ENCODE results near the gene CMSS1.

CMSS1 gene

DNA sequence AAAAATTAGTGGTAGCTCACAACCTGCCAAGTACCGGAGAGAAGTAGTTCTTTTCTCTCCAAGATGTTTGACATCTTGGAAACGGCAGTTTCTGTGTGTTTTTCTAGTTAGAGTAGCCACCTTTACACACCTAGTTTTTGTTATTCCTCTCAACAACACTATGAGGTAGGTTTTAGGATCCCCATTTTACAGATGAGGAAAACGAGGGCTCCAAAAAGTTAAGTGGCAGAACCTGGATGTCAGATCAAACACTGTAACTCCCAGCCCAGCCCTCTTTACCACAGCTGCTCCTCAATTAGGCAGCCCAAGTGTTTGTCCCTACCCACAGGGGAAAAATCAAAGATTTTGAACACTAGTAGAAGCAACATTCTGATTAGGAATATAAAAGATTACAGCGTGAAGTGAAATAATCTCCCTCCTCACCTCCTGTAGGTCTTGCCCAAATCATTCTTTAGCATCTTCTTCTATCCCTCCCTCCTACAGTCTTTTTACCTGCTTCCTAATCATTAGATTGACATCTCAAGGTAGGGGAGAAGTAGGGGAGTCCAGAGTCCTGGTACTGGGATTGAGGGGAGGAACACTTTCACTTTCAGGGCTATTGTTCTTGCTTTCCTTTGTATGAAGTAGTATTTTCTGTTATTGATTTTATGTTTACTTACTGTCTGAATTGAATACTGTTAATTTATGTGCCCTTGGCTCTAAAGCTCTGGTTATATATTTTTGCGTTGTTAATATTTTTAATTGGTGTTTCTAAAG, 142.6 kb downstream of the CMSS1 start:
- no peak for DNase-seq (ENCODE audit: low spot score)

- no peak for DNase-seq (ENCODE audit: low spot score)
These were observed 143.3 kb downstream of the CMSS1 start for GRCh38 chr3:99960941-99961340.

DNA sequence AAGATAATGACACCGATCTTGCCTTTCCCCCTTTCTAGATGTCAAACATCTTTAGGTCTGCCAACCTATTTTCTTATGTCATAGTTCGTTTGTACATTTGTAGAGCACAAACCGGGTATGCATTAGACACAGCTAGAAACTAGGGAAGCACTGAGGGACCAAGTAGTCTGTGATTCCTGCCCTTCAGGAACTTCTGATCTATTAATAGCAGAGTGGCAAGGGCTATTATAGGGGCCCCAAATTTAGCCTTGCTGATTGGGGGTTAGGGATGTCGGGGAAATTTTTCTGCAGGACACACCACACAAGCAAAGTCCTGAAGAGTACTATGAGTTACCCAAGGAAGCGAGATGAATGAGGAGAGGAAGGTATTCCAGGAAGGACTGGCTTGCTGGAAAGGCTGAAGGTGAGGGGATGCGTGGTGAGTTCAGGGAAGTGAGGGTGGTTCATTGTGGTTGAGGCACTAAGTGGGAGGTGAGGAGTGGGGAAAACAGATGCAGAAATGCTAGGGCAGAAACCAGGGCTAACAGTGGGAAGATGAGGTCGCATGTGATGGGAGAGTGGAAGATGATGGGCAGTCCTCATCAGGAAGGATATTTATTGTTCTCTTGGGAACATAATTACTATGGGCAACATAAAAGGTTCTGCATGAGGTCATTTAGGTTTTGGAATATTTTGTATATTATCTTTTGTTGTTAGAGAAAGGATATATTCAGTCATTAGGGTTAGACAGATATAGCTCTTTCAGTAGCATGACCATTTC, 144.3 kb downstream of the CMSS1 start:
- DNase-seq (ENCODE audit: low spot score), result no peak

GRCh38 chr3:99962703-99963102, 145.0 kb downstream of the CMSS1 start:
- peak; percentile 50 for DNase-seq (ENCODE audit: low spot score)

GRCh38 chr3:99965077-99965476, 147.4 kb downstream of the CMSS1 start:
- DNase-seq (ENCODE audit: low spot score), result no peak

DNA sequence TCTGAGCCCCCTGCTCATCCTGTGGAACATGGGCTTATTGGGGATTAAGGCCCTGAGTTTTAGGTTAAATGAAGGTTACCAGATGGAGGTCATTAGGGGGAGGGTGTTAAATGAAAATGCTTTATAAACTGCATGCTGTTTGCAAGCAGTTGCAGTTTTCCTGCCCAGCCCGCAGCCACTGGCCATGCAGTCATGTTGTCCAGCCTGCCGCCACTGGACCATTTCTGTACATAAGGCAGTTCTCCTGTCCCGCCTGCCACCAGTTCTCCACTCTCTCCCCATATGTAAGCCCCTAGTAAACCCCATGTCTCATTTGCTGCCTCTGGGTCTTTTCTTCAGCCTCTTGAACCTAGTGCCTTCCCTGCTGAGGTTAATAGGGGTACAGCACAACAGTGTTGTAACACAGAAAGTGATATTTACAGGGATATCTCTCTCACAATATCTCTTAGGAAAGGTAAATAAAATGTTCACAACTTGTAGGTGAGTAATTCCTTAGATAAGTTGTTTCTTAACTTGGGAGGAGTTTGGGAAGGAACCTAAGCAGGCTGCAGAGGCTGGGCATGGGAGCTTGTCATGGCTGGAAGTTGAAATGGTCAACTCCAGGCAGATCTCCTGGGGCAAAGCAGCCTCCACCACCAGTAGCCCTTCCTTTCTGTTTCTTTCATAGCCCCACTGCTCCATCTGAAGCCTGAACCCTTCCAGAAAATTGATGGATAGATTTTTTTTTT, 148.2 kb downstream of the CMSS1 start:
- no peak for DNase-seq (ENCODE audit: low spot score)

DNA sequence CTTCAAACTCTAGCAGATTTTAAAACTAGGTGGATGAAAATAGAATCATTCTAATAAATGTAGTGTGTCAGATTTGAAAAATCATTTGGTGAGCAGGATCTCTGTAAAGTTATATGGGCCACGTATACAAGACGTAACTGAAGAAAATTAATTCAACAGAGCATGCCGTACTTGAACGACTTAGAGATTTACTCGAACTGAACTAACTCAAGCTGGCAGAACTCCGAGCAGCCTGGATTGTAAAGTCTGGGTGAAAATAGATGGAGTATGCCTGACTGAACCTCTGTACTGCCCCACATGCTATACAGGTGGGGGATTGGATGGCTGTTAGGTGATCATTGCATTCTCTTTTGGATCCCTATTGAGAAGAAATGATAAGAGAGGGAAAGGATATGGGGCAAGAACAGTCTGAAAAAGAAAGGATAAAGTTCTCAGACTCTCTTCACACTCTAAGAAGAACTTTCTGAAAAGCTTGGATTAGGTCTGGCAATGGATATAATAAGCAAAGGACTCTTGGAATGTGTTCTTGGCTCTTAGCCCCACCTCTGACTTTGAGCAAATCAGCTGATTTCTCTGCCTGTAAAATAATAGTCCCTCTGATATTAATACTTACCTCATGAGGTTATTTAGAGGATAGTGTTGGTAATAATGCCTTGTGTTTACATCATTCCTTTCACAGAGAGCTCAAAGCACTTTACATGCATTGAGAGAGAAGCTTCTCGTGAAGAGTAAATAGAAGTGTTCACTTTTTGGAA, 149.2 kb downstream of the CMSS1 start:
- no peak for DNase-seq (ENCODE audit: low spot score)

- no peak for DNase-seq (ENCODE audit: low spot score)
These were observed 150.1 kb downstream of the CMSS1 start for GRCh38 chr3:99967796-99968195.

- no peak for DNase-seq (ENCODE audit: low spot score)
These were observed 151.5 kb downstream of the CMSS1 start for GRCh38 chr3:99969136-99969535.

DNA sequence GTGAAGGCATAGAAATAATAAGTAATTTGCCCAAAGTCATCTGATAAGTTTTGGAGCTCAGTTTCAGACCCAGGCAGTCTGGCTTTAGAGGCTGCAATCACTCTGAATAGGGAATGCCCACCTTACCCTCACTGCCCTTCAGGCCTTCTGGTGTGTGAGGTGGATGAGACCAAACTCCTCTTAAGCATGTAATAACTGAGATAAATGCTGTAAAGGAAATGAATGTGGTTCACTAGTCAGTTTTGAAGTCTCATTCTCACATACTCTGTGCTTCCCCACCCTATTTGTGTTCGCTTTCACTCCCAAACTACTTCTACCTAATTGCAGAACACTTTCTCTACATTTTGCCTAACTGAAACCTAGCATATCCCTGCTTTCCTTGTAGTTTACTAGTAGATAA, 152.5 kb downstream of the CMSS1 start:
- no peak for DNase-seq (ENCODE audit: low spot score)

GRCh38 chr3:99971761-99972160, 154.1 kb downstream of the CMSS1 start:
- no peak for DNase-seq (ENCODE audit: low spot score)

- DNase-seq (ENCODE audit: low spot score), result no peak
These were observed 154.9 kb downstream of the CMSS1 start for GRCh38 chr3:99972380-99973104.

DNA sequence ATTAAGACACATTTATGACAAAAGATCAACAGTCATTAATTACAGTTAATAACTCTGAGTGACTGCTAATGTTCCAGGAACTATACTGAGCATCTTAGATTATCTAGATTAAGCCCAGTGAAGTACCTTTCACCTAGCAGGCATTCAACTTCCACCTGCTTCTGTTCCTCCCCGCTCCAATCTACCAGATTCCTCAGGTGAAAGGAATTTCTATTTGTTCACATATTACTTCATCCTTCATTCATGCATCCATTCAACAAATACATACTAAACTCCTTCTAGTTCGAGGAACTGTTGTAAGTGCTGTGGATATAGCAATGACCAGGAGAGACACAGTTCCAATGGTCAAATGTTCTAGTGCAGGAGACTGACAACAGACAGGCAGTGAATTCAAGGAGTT, 157.3 kb downstream of the CMSS1 start:
- DNase-seq (ENCODE audit: low spot score), result no peak

DNA sequence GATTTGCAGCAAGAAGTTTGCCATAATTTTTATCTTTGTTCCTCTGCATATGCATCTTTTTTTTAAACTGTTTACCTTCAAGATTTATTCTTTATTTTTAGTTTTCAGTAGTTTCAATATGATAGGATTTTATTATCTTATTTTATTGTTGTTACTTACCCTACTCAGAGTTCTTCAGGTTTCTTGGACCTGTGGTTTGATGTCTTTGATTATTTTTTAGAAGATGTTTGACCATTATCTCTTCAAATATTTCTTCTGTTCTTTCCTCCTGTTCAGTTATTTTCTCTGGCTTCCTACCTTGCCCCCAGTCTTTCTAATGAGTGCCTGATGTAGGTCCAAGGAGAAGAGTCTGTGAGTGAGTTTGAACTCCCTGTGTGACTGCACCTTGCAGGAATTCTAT, 158.9 kb downstream of the CMSS1 start:
- DNase-seq (ENCODE audit: low spot score), result no peak

DNA sequence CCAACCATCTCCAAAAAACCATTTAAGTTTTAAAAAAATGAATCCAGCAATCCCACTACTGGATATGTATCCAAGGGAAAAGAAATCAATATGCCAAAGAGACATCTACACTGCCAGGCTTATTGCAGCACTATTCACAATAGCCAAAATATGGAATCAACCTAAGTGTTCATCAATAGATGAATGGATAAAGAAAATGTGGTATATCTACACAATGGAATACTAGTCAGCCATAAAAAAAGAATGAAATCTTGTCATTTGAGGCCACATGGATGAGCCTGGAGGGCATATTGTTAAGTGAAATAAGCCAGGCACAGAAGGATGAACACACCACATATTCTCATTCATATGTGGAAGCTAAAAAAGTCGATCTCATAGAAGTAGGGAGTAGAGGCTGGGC, 160.6 kb downstream of the CMSS1 start:
- DNase-seq (ENCODE audit: low spot score), result no peak

- DNase-seq (ENCODE audit: low spot score), result no peak
These were observed 162.9 kb downstream of the CMSS1 start for GRCh38 chr3:99980606-99981005.

- DNase-seq (ENCODE audit: low spot score), result no peak
These were observed 163.5 kb downstream of the CMSS1 start for GRCh38 chr3:99981138-99981537.

- DNase-seq (ENCODE audit: low spot score), result no peak
These were observed 165.0 kb downstream of the CMSS1 start for GRCh38 chr3:99982650-99983049.

DNA sequence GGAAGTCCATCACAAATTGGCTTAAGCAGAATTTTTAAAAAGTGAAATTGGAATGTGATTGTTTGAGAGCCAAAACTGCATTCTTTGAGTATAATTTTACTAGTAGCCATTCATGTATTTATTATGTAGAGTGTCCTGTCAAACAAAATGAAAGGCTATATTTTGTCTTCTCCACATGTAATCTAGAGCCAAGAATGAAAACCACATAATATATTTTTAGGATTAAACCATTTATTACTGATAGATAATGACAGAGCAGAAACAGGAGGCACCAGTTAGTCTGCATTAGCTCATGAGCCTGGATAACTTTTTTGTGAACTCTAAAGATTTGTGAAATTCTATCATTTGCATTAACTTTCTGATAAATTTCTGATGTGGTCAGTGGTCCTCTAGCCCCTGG, 166.5 kb downstream of the CMSS1 start:
- no peak for DNase-seq (ENCODE audit: low spot score)

DNA sequence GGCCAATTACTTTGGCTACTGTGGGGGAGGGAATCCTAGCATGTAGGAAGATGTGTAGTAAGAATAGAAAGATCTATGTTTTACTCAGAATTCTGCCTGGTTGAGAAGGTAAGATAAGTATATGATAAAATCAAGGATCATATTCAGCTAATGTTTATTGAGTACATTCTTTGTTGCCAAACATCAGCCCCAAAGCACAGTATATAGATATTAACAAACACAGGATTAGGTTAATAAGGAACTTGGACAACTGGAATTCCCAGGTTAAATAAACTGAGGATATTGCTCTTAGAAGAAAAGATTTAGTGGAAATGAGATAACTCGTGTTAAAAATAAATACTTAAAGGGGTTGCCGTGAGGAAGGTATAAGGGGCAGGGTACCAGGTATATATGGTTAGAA, 167.0 kb downstream of the CMSS1 start:
- DNase-seq (ENCODE audit: low spot score), result no peak

- DNase-seq (ENCODE audit: low spot score), result no peak
These were observed 172.5 kb downstream of the CMSS1 start for GRCh38 chr3:99990179-99990578.

GRCh38 chr3:99997293-99997692, 179.6 kb downstream of the CMSS1 start:
- DNase-seq (ENCODE audit: low spot score), result no peak

Data from AG08395 (cell line).